ENCODE measurements around the gene PMEL. TPM values are rescaled to one million over a fixed set of nuclear protein-coding genes. Genes with fewer than 3 reads are reported as not detected.
"Not testable (repeated sequence)": the region's sequence is repeated elsewhere in the genome, so short reads cannot be mapped to it uniquely, and the experiment has no call there.

Gene PMEL
- total RNA-seq, 1 experiment from 2014 or later: not detected

DNA sequence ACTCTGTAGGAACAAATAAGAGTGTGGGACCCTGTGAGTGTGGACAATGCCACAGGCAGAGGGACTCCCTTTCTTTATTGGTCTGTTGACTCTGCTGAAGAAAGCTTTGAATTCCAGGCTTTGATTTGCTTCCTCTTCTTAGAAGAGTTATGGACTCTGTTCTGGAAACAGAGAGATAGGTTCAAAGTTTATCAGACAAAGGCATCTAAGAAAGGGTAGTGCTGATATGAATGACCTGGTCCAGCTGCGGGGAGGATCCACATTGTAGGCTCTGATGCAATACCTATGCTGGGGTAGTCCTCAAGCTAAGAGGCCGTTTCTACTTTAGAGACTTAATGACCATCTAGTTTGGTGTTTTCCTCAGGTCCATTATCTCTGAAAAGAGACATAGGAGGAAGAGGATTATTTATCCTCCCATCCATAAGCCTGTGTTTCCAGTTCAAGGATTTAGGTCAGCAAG is 44.3 kb upstream of the PMEL start:
- CTCF ChIA-PET: interaction anchor here (0.7 to 3.0 kb wide), 2 partner anchors 14 to 98 kb away, joined by 3 to 19 read pairs; partner anchors contain the start of gene SUOX
- H3K27ac Mint-ChIP-seq (ENCODE audit: low read depth, unreplicated experiment): no peak overlapping the region
- no peak for DNase-seq (ENCODE audit: unreplicated experiment)
- no peak overlapping the region for H3K4me3 Mint-ChIP-seq (ENCODE audit: unreplicated experiment)
- intact Hi-C loops (cut with micrococcal nuclease): no loop called here
- TF ChIP-seq, protein P1, sequence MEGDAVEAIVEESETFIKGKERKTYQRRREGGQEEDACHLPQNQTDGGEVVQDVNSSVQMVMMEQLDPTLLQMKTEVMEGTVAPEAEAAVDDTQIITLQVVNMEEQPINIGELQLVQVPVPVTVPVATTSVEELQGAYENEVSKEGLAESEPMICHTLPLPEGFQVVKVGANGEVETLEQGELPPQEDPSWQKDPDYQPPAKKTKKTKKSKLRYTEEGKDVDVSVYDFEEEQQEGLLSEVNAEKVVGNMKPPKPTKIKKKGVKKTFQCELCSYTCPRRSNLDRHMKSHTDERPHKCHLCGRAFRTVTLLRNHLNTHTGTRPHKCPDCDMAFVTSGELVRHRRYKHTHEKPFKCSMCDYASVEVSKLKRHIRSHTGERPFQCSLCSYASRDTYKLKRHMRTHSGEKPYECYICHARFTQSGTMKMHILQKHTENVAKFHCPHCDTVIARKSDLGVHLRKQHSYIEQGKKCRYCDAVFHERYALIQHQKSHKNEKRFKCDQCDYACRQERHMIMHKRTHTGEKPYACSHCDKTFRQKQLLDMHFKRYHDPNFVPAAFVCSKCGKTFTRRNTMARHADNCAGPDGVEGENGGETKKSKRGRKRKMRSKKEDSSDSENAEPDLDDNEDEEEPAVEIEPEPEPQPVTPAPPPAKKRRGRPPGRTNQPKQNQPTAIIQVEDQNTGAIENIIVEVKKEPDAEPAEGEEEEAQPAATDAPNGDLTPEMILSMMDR (IDR thresholded peaks at IDR 0.05; ENCODE audit: unreplicated experiment): no peak
- H3K4me1 Mint-ChIP-seq (ENCODE audit: insufficient read depth, unreplicated experiment): no peaks in the 10 kb centered on the region
- H3K27me3 Mint-ChIP-seq (ENCODE audit: insufficient read depth, unreplicated experiment): no peaks in the 10 kb centered on the region
- no TSS peak for BruUV-seq (replicated peaks)
- POLR2A ChIA-PET: interaction anchor here (0.7 to 4.9 kb wide), 3 partner anchors 13 to 36 kb away, joined by 3 to 62 read pairs (median 7); partner anchors contain the start of genes RAB5B and SUOX
- H3K36me3 Mint-ChIP-seq (ENCODE audit: insufficient read depth, unreplicated experiment): peaks cover 6% of the 10 kb centered on the region
- no peaks in the 10 kb centered on the region for H3K9me3 Mint-ChIP-seq (ENCODE audit: unreplicated experiment)

GRCh38 chr12:56007564-56008559 is 42.0 kb upstream of the PMEL start:
- Mint-ChIP-seq H3K4me1 (ENCODE audit: insufficient read depth, unreplicated experiment) (no peaks in the 10 kb centered on the region), H3K36me3 (ENCODE audit: insufficient read depth, unreplicated experiment) (peaks cover 12% of the 10 kb centered on the region), H3K9me3 (ENCODE audit: unreplicated experiment) (no peaks in the 10 kb centered on the region), H3K27me3 (ENCODE audit: insufficient read depth, unreplicated experiment) (no peaks in the 10 kb centered on the region), H3K4me3 (ENCODE audit: unreplicated experiment) (peak overlapping the region; percentile 69), H3K27ac (ENCODE audit: low read depth, unreplicated experiment) (peak overlapping the region; percentile 60)
- peak; percentile 43 for DNase-seq (ENCODE audit: unreplicated experiment)
- CTCF ChIA-PET: interaction anchor here (0.6 to 3.0 kb wide), 6 partner anchors 11 to 1385 kb away, joined by 3 to 19 read pairs (median 6); partner anchors contain the start of gene SUOX
- intact Hi-C loops (cut with micrococcal nuclease): no loop called here
- no TSS peak for BruUV-seq (replicated peaks)
- POLR2A ChIA-PET: interaction anchor here (0.7 to 4.9 kb wide), 12 partner anchors 11 to 190 kb away, joined by 3 to 62 read pairs (median 5); partner anchors contain the start of genes ORMDL2, RAB5B, SARNP and SUOX
- TF ChIP-seq, protein P1 (IDR thresholded peaks at IDR 0.05; ENCODE audit: unreplicated experiment): no peak

DNA sequence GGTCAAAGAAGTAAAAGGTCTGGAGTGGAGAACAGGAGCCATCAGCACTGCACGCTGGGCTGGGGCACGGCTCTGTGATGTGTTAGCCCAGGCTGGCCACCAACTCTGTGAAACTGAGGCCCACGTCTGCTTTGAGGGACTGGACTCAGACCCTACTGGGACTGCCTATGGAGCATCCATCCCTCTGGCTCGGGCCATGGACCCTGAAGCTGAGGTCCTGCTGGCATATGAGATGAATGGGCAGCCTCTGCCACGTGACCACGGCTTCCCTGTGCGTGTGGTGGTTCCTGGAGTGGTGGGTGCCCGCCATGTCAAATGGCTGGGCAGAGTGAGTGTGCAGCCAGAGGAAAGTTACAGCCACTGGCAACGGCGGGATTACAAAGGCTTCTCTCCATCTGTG is 38.4 kb upstream of the PMEL start:
- no peaks in the 10 kb centered on the region for H3K4me1 Mint-ChIP-seq (ENCODE audit: insufficient read depth, unreplicated experiment)
- intact Hi-C loops (cut with micrococcal nuclease): no loop called here
- no TSS peak for BruUV-seq (replicated peaks)
- H3K36me3 Mint-ChIP-seq (ENCODE audit: insufficient read depth, unreplicated experiment): peaks cover 10% of the 10 kb centered on the region
- H3K27ac Mint-ChIP-seq (ENCODE audit: low read depth, unreplicated experiment): no peak overlapping the region
- H3K9me3 Mint-ChIP-seq (ENCODE audit: unreplicated experiment): no peaks in the 10 kb centered on the region
- POLR2A ChIA-PET: no interaction called here
- TF ChIP-seq, protein P1 (IDR thresholded peaks at IDR 0.05; ENCODE audit: unreplicated experiment): no peak
- no peak for DNase-seq (ENCODE audit: unreplicated experiment)
- H3K27me3 Mint-ChIP-seq (ENCODE audit: insufficient read depth, unreplicated experiment): no peaks in the 10 kb centered on the region
- H3K4me3 Mint-ChIP-seq (ENCODE audit: unreplicated experiment): no peak overlapping the region
- CTCF ChIA-PET: interaction anchor here (0.5 to 0.9 kb wide), 3 partner anchors 25 to 1789 kb away, joined by 3 to 4 read pairs (median 3); no protein-coding TSS in a partner anchor

- DNase-seq (ENCODE audit: unreplicated experiment); H3K4me1 Mint-ChIP-seq (ENCODE audit: insufficient read depth, unreplicated experiment); H3K9me3 Mint-ChIP-seq (ENCODE audit: unreplicated experiment); H3K4me3 Mint-ChIP-seq (ENCODE audit: unreplicated experiment); H3K36me3 Mint-ChIP-seq (ENCODE audit: insufficient read depth, unreplicated experiment); intact Hi-C loops (cut with micrococcal nuclease); H3K27ac Mint-ChIP-seq (ENCODE audit: low read depth, unreplicated experiment); BruUV-seq (replicated peaks); H3K27me3 Mint-ChIP-seq (ENCODE audit: insufficient read depth, unreplicated experiment): not testable (repeated sequence)
- POLR2A ChIA-PET: interaction anchor here (0.5 kb wide), 1 partner anchor 20 kb away, joined by 3 read pairs; no protein-coding TSS in a partner anchor
- CTCF ChIA-PET: interaction anchor here (0.6 to 0.9 kb wide), 4 partner anchors 26 to 111 kb away, joined by 3 to 4 read pairs (median 3); no protein-coding TSS in a partner anchor
Measured at GRCh38 chr12:56003376-56003775, 37.5 kb upstream of the PMEL start.

Data from MCF 10A (cell line).